Skeletal muscle satellite cell (primary cell): Measurements from ENCODE around the gene TDRKH.

ENCODE experiments used
- H3K27me3 ChIP-seq: 2 replicates; pipeline ENCODE4 v1.7.0; 2013; ENCODE audit warnings: low read length; ENCODE audit not compliant: control insufficient read depth, insufficient read depth
- H3K36me3 ChIP-seq: 2 replicates; pipeline ENCODE4 v1.7.0; 2013; ENCODE audit warnings: mild to moderate bottlenecking, control low read depth, low read length; ENCODE audit not compliant: insufficient read depth
- H3K4me1 ChIP-seq: 2 replicates; pipeline ENCODE4 v1.7.0; 2013; ENCODE audit warnings: low read length; ENCODE audit not compliant: control insufficient read depth, insufficient read depth
- H3K4me2 ChIP-seq: 2 replicates; pipeline ENCODE4 v1.7.0; 2013; ENCODE audit warnings: mild to moderate bottlenecking, low read length
- H3K4me3 ChIP-seq: 2 replicates; pipeline ENCODE4 v1.7.0; 2013; ENCODE audit warnings: low read length
- H3K9ac ChIP-seq: 2 replicates; pipeline ENCODE4 v1.7.0; 2013; ENCODE audit warnings: mild to moderate bottlenecking, low read depth, low read length, moderate library complexity
- H3K9me3 ChIP-seq: replicated peaks from 2 replicates; pipeline ENCODE4 v1.7.0; 2013; ENCODE audit warnings: mild to moderate bottlenecking, control low read depth, low read length

Gene TDRKH

DNA sequence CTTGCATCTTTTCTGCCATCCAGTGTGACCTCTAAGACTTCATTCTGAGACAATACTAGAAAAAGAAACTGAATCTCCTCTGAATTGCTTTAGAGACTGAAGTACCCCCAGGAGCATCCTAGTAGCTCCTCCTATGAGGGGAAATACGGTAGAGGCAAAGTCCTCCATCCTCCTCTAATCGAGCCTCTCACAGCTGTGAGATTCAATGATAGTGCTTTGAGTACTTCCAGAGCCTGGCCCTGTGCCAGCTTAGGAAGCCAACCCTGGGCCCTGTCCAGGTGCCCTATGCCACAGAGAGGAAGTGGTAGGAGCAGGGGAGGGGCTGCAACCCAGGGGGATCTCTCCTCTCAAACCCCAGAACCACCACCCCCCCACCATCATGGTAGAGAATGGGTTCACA, 30.6 kb upstream of the TDRKH start:
- H3K36me3 ChIP-seq: no peaks in the 10 kb centered on the region
- H3K9me3 ChIP-seq: no peaks in the 10 kb centered on the region
- no peak overlapping the region for H3K4me2 ChIP-seq
- H3K9ac ChIP-seq: no peak overlapping the region
- H3K27me3 ChIP-seq: peaks cover 68% of the 10 kb centered on the region
- no peak overlapping the region for H3K4me3 ChIP-seq
- H3K4me1 ChIP-seq: no peaks in the 10 kb centered on the region

GRCh38 chr1:151819976-151820623, 29.8 kb upstream of the TDRKH start:
- H3K9me3 ChIP-seq: no peaks in the 10 kb centered on the region
- no peak overlapping the region for H3K9ac ChIP-seq
- no peak overlapping the region for H3K4me3 ChIP-seq
- no peaks in the 10 kb centered on the region for H3K4me1 ChIP-seq
- no peak overlapping the region for H3K4me2 ChIP-seq
- H3K27me3 ChIP-seq: peaks cover 66% of the 10 kb centered on the region
- H3K36me3 ChIP-seq: no peaks in the 10 kb centered on the region

- no peaks in the 10 kb centered on the region for H3K4me1 ChIP-seq
- no peaks in the 10 kb centered on the region for H3K36me3 ChIP-seq
- no peak overlapping the region for H3K4me2 ChIP-seq
- no peak overlapping the region for H3K4me3 ChIP-seq
- peaks cover 64% of the 10 kb centered on the region for H3K27me3 ChIP-seq
- no peaks in the 10 kb centered on the region for H3K9me3 ChIP-seq
- no peak overlapping the region for H3K9ac ChIP-seq
Observed at GRCh38 chr1:151819227-151819835, 29.0 kb upstream of the TDRKH start.

DNA sequence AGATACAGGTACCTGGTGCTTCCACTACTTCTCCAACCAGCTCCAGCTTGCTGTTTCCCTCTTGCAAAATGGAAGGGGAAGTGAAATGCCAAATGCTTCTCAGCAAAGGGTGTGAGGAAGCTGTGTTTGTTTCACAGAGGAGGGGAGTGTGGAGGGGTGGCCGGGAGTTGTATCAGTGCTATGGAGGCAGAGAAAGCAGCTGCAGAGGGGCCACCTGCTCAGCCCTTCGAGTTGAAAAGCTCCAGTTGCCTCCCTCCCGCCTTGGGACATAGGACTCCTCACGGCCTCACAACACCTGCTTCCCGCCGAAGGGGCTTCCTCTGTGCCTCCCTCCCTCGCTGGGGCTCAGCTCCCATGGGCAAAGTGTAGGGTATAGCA, 27.0 kb upstream of the TDRKH start:
- Histone ChIP-seq H3K36me3 (no peaks in the 10 kb centered on the region), H3K27me3 (peaks cover 61% of the 10 kb centered on the region), H3K4me1 (no peaks in the 10 kb centered on the region), H3K9ac (no peak overlapping the region), H3K9me3 (no peaks in the 10 kb centered on the region), H3K4me2 (no peak overlapping the region), H3K4me3 (no peak overlapping the region)

DNA sequence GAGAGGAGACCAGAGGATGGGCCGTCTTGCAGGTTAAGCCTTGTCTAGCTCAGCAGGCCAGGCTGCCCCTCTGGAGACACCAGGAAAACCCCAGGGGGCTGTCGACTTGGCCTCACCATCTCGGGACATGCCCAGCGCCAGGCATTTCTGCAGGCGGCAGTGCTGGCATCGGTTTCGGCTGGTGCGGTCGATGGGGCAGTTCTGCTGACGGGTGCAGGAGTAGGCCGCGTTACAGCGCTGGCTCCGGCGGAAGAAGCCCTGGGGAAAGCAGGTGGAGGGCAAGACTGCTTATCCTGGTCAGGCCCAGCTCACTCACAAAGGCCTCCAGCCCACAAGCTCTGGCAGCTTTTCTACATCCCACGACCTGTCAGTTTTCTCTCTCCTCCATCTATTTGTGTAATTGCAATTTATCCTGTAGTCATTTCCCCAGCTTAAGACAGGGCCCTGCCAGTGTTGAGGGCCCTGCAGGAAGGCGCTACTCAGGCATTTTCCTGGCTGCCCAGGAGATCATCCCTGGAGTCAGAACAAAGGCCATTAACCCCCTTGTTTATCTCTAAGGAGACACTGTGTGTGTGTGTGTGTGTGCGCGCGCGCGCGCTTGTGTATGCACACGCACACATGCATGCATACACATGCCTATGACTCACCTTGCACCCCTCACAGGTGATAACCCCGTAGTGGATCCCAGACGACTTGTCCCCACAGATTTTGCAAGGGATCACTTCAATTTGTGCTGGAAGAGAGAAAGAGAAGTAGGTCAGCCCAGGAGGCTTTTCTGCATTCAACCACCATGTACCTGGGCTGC, 26.4 kb upstream of the TDRKH start:
- no peaks in the 10 kb centered on the region for H3K36me3 ChIP-seq
- H3K4me3 ChIP-seq: no peak overlapping the region
- H3K27me3 ChIP-seq: peaks cover 60% of the 10 kb centered on the region
- no peaks in the 10 kb centered on the region for H3K4me1 ChIP-seq
- H3K9ac ChIP-seq: no peak overlapping the region
- H3K9me3 ChIP-seq: no peaks in the 10 kb centered on the region
- no peak overlapping the region for H3K4me2 ChIP-seq

DNA sequence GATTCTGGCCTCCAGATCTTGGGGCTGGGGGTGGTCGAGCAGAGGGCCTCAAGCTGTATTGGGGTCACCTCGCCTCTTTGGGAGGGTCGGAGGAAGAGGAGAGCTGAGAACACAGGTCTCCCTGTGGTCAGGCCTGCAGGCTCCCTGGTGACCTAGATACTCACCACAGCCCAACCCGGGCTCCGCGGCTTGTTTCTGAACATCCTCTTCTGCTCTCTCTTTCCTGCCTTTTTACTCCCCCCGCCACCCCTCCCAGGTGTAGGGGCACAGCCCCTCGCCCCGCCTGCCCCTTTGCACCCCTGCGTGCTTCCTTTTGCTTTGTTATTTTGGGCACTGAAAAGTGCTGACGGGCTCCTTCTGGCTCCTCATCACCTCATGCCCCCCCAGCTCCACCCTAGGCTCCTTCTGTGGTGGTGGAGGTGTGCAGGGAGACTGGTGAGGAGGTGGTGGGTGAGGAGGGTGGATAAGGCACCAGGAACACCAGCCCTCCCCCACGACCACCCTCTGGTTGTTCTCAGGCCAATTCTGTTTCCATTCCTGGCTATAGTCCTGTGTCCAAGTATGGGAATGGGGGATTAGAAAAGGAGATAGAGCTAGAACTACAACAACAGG, 25.5 kb upstream of the TDRKH start:
- peaks cover 8% of the 10 kb centered on the region for H3K4me1 ChIP-seq
- peaks cover 51% of the 10 kb centered on the region for H3K27me3 ChIP-seq
- H3K9ac ChIP-seq: no peak overlapping the region
- no peaks in the 10 kb centered on the region for H3K9me3 ChIP-seq
- no peak overlapping the region for H3K4me2 ChIP-seq
- no peaks in the 10 kb centered on the region for H3K36me3 ChIP-seq
- H3K4me3 ChIP-seq: no peak overlapping the region

DNA sequence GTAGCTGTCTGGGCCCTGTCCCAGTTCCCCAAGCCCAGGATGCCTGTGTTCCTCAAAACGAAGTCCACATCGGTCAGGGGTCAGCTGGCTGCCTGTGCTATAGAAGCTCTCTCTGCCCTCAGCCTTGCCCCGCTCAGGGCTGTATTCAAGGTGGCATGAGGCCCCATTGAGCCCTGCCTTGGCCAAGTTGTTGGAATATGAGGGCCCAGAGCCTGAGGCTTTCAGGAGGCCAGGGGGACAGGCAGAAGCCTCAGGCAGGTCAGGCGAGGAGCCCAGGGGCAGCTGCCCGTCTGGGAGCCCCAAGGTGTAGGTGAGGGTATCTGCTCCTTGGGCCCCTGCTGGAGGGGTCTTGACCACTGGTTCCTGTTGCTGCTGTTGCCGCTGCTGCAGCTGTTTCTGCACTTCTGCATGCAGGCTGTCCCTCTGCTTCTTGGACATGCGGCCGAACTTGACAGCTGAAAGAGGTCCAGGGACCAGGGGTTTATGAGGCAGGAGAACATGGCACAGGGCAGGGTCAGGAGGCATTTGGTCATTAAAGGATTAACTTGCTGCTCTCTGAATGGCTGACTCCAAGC, 24.8 kb upstream of the TDRKH start:
- Histone ChIP-seq H3K9ac (no peak overlapping the region), H3K4me3 (no peak overlapping the region), H3K4me1 (peaks cover 8% of the 10 kb centered on the region), H3K36me3 (no peaks in the 10 kb centered on the region), H3K9me3 (no peaks in the 10 kb centered on the region), H3K4me2 (no peak overlapping the region), H3K27me3 (peaks cover 51% of the 10 kb centered on the region)

DNA sequence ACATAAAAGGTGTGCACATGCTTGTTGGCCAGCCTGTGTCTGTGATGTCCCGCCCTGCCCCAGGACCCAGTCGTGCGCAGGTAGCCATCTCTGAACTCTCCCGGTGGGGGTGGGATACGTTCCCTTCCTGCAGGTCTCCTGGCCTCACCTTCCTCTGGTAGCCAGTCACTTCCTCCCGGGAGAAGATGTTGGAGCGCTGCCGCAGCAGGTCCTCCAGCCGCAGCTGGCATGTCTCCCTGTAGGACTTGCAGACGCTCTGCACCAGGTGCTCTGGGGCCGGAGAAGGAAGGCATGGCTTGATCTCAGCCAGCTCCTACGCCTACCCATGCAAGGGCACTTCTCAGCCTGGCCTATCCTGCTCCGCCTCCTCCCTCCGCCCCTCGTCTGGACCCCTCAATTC, 24.1 kb upstream of the TDRKH start:
- peaks cover 8% of the 10 kb centered on the region for H3K4me1 ChIP-seq
- peaks cover 56% of the 10 kb centered on the region for H3K27me3 ChIP-seq
- no peak overlapping the region for H3K4me3 ChIP-seq
- H3K9ac ChIP-seq: no peak overlapping the region
- no peaks in the 10 kb centered on the region for H3K36me3 ChIP-seq
- no peaks in the 10 kb centered on the region for H3K9me3 ChIP-seq
- H3K4me2 ChIP-seq: no peak overlapping the region

GRCh38 chr1:151813271-151813977, 23.1 kb upstream of the TDRKH start:
- Histone ChIP-seq H3K9me3 (no peaks in the 10 kb centered on the region), H3K36me3 (no peaks in the 10 kb centered on the region), H3K4me3 (no peak overlapping the region), H3K4me2 (no peak overlapping the region), H3K27me3 (peaks cover 57% of the 10 kb centered on the region), H3K9ac (no peak overlapping the region), H3K4me1 (peaks cover 8% of the 10 kb centered on the region)

DNA sequence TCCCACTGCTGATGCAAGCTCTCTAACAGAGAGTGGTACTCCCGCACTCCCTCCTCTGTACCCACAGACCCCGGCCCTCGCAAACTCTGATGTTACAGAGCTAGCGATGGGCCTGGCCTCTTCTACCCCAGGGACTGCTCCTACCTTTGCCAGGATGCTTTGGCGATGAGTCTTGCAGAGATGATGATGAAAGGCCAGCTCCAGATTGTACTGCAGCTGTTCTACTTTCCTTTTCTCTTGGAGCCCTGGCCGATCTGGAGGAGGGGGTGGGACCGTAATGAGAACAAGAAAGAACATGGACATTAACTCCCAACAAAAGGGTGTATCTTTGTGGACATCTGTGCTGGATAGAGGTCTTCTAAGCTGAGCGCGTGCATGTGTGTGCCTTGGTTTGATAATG, 20.9 kb upstream of the TDRKH start:
- Histone ChIP-seq H3K4me3 (peak overlapping the region; percentile 17), H3K4me1 (peaks cover 8% of the 10 kb centered on the region), H3K9ac (no peak overlapping the region), H3K4me2 (peak overlapping the region; percentile 50), H3K9me3 (no peaks in the 10 kb centered on the region), H3K36me3 (no peaks in the 10 kb centered on the region), H3K27me3 (peaks cover 61% of the 10 kb centered on the region)
